Ishikawa (cell line): ENCODE measurements around the gene RND3.

Source experiments
- CEBPB ChIP-seq: IDR thresholded peaks from 2 replicates; pipeline ENCODE4 v1.6.1; 2012
- CREB1 ChIP-seq: IDR thresholded peaks from 2 replicates; pipeline ENCODE4 v1.6.1; 2012; ENCODE audit warnings: low read depth
- EP300 ChIP-seq: IDR thresholded peaks from 2 replicates; pipeline ENCODE4 v1.6.1; 2012; ENCODE audit warnings: borderline replicate concordance
- FOXM1 ChIP-seq: IDR thresholded peaks from 2 replicates; pipeline ENCODE4 v1.6.1; 2012; ENCODE audit warnings: low read depth, borderline replicate concordance
- RAD21 ChIP-seq: IDR thresholded peaks from 2 replicates; pipeline ENCODE4 v1.6.1; 2012; ENCODE audit warnings: low read depth
- TAF1 ChIP-seq: IDR thresholded peaks from 2 replicates; pipeline ENCODE4 v1.6.1; 2012; ENCODE audit warnings: low read depth, mild to moderate bottlenecking
- TCF12 ChIP-seq: IDR thresholded peaks from 2 replicates; pipeline ENCODE4 v1.6.1; 2012; ENCODE audit warnings: low read depth
- TEAD4 ChIP-seq: IDR thresholded peaks from 2 replicates; pipeline ENCODE4 v1.6.1; 2012
- YY1 ChIP-seq: IDR thresholded peaks from 2 replicates; pipeline ENCODE4 v1.6.1; 2012; ENCODE audit warnings: low read depth
- ZBTB7A ChIP-seq: IDR thresholded peaks from 2 replicates; pipeline ENCODE4 v1.6.1; 2012; ENCODE audit warnings: low read depth
- TF ChIP-seq, protein P1 (sequence below): IDR thresholded peaks from 2 replicates; pipeline ENCODE4 v1.6.1; 2012; ENCODE audit warnings: low read depth, mild to moderate bottlenecking
- TF ChIP-seq, protein P2 (sequence below): IDR thresholded peaks from 2 replicates; pipeline ENCODE4 v1.6.1; 2012
- TF ChIP-seq, protein P3 (sequence below): IDR thresholded peaks from 2 replicates; pipeline ENCODE4 v1.6.1; 2012

DNA sequence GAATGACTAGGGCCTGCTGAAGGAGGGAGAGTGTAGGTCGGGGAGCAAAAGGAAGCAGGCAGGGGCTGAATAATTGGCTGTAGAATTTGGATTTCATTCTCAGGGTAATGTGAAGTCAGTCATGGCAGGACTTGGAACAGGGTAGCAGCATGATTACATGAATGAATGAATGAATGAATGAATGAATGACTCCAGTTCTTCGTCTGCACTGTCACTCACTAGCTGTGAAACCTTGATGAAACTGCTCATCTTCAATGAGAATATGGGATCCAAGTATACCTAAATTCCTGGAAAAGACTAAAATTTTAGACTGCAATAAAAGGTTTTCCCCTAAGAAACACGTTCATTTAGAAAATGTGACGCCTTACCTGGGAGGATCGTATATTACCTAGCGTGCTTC is 3.0 kb upstream of the RND3 start:
- TF ChIP-seq YY1 (no peak), CEBPB (no peak), RAD21 (no peak), TAF1 (no peak), CREB1 (no peak), TEAD4 (no peak), EP300 (no peak), FOXM1 (no peak), TCF12 (no peak), ZBTB7A (no peak)
- TF ChIP-seq, protein P1, sequence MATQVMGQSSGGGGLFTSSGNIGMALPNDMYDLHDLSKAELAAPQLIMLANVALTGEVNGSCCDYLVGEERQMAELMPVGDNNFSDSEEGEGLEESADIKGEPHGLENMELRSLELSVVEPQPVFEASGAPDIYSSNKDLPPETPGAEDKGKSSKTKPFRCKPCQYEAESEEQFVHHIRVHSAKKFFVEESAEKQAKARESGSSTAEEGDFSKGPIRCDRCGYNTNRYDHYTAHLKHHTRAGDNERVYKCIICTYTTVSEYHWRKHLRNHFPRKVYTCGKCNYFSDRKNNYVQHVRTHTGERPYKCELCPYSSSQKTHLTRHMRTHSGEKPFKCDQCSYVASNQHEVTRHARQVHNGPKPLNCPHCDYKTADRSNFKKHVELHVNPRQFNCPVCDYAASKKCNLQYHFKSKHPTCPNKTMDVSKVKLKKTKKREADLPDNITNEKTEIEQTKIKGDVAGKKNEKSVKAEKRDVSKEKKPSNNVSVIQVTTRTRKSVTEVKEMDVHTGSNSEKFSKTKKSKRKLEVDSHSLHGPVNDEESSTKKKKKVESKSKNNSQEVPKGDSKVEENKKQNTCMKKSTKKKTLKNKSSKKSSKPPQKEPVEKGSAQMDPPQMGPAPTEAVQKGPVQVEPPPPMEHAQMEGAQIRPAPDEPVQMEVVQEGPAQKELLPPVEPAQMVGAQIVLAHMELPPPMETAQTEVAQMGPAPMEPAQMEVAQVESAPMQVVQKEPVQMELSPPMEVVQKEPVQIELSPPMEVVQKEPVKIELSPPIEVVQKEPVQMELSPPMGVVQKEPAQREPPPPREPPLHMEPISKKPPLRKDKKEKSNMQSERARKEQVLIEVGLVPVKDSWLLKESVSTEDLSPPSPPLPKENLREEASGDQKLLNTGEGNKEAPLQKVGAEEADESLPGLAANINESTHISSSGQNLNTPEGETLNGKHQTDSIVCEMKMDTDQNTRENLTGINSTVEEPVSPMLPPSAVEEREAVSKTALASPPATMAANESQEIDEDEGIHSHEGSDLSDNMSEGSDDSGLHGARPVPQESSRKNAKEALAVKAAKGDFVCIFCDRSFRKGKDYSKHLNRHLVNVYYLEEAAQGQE: no peak
- TF ChIP-seq, protein P2, sequence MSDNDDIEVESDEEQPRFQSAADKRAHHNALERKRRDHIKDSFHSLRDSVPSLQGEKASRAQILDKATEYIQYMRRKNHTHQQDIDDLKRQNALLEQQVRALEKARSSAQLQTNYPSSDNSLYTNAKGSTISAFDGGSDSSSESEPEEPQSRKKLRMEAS: no peak
- TF ChIP-seq, protein P3, sequence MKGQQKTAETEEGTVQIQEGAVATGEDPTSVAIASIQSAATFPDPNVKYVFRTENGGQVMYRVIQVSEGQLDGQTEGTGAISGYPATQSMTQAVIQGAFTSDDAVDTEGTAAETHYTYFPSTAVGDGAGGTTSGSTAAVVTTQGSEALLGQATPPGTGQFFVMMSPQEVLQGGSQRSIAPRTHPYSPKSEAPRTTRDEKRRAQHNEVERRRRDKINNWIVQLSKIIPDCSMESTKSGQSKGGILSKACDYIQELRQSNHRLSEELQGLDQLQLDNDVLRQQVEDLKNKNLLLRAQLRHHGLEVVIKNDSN: no peak
